ENCODE data around the gene PRKAR1B.

Gene PRKAR1B

DNA sequence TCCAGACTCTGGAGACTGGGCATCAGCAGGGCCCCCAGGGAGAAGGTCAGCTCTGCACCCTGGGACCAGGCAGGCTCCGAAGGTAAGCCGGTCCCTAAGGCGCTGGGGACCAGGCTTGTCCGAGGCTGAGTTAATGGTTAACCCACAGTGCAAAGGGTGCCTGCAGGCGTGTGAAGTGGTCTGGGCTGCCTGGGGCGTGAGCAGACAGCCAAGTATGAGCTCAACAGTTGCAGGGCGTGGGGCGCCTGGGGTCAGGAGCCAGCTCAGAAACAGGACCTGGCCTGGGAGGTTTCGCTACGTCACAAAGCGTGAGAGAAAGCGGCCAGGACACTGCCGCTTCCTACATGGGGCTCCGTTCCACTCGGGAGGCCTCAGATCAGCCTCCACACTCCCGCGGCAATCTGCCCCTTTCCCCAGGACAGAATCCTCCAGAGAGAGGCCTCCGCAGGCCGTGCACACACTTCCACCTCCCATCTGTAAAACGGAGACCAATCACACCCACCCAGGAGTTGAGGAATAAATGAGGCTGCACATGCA lies 223.4 kb downstream of the PRKAR1B start:
- DNase-seq: no peak

DNA sequence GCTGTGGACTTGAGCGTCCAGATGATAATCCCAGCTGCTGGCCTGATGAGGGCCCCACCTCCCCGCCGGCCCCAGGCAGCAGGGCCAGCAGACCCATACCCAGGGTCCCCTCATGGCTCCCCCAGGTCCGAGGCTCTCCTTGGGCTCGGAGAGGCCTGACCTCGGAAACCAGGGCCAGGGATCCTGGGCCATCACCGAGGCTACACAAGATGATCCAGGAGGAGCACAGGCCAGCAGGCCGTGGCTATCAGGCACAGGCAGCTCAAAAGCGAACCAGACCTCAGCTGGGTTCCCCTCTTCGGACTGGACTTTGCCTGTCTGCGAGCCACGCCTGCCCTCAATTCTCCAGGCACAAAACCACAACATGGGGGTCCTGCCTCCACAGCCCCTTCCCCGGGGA lies 224.8 kb downstream of the PRKAR1B start:
- no peak for DNase-seq

DNA sequence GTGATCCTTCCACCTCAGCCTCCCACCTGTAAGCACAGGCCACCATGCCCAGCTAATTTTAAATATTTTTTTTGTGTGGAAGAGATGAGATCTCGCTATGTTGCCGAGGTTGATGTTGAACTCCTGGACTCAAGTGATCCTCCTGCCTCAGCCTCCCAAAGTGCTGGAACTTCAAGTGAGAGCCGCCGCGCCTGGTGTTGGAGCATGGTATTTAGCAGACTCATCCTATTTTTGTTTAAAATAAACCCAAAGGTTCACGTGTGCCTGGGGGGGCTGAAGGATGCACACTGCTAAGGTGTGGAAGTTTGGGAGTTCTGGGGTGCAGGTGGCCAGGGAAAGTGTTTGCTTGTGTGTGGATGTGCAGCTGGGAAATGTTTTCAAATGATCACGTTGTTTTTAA lies 225.6 kb downstream of the PRKAR1B start:
- no peak for DNase-seq

DNA sequence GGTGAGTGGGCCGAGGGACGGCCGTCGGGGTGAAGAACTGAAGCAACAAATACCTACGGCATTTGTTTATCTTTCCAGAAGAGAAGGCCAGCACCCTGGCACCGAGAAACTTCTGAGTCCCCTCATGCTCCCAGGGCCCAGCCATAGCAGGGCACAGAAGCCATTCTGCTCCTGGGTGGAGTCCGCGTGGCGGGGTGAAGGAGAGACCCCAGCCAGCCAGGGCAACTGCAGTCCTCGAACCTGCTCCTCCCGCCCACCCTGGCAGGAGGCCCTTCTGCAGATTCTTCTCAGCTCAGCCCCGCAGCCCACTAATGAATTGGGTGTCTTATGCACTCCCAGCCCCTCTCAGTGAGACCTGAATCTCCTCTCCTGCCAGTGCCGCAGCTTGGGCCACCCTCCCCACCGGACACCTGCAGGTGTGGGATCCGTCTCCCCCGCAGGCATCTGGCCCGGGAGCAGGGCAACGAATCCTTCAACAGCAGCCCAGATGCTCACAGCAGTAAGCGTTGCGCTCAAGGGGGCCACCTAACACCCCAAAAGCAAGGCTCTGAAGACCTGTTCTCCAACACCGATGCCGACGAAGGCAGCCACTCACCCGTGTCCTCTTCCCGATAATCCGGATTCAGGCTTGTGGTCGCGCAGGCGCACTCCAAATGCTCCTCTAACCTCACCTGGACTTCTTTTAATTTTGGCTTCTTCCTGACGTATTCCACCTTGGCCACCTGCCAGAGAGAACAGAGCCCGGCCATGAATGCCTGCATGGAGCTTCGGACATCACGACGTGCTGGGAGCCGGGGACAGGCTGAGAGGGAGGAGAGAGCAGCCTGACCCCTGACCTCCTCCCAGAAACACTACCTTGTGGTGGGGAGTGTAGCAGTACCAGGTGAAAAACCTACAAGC lies 226.3 kb downstream of the PRKAR1B start:
- no peak for DNase-seq

DNA sequence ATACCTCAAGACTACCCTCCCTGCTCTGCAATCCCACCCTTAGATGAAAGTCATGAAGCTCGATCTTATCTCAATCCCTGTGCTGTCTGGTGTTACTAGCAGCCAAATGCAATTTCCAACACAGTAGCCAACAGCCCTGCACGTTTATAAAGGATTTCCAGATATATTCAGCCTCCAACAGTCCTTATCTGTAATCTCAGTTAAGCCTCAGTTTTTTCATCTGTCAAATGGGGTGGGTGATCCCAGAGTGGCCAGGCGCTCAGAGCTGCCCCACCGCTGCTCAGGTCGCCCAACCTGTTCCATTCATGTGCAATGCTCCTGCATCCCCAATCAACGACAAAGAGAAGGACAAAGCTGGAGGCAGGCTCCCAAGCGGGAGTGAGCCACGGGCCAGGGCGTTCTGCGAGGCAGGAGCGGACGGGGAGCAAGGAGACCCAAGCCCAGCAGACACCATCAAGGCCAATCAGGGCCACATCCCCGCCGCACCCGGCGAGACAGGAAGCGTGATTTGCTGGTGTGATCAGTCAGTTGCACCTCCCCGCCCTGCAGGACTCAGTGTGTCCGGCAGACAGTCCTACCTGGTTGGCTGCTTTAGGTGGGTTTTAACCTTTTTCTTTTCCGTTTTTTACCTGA lies 227.1 kb downstream of the PRKAR1B start:
- DNase-seq: no peak
